Ramos (cell line): ENCODE data around the gene STN1.

Experiments
- in situ Hi-C: fragments of 300-500 bp; cut with MboI; formaldehyde crosslinking; loops from one replicate; pipeline ENCODE4 v1.14.3; 2022; ENCODE audit warnings: low sequenced_read_pairs; ENCODE audit not compliant: unreplicated experiment

STN1 gene

GRCh38 chr10:103896225-103896624 lies 21.8 kb downstream of the STN1 start:
- in situ Hi-C loops, result no loop called here

GRCh38 chr10:103895411-103896186 lies 22.4 kb downstream of the STN1 start:
- in situ Hi-C loops, result no loop called here

- in situ Hi-C loops, result no loop called here
These were observed 23.5 kb downstream of the STN1 start for GRCh38 chr10:103894441-103894864.

GRCh38 chr10:103893817-103894216 lies 24.2 kb downstream of the STN1 start:
- in situ Hi-C loops, result no loop called here

- in situ Hi-C loops, result no loop called here
These were observed 25.8 kb downstream of the STN1 start for GRCh38 chr10:103892181-103892580.

GRCh38 chr10:103890688-103891087 lies 27.3 kb downstream of the STN1 start:
- in situ Hi-C loops, result no loop called here

GRCh38 chr10:103890194-103890658 lies 27.8 kb downstream of the STN1 start:
- in situ Hi-C loops, result no loop called here

- in situ Hi-C loops, result no loop called here
These were observed 28.8 kb downstream of the STN1 start for GRCh38 chr10:103889121-103889720.

GRCh38 chr10:103888113-103888841 lies 29.7 kb downstream of the STN1 start:
- in situ Hi-C loops, result no loop called here

GRCh38 chr10:103885617-103886016 lies 32.4 kb downstream of the STN1 start:
- in situ Hi-C loops, result no loop called here

- in situ Hi-C loops, result no loop called here
These were observed 33.3 kb downstream of the STN1 start for GRCh38 chr10:103884681-103885139.

GRCh38 chr10:103882285-103883007 lies 35.5 kb downstream of the STN1 start:
- in situ Hi-C loops, result no loop called here

- in situ Hi-C loops, result no loop called here
These were observed 36.3 kb downstream of the STN1 start for GRCh38 chr10:103881416-103882284.

- in situ Hi-C loops, result no loop called here
These were observed 38.2 kb downstream of the STN1 start for GRCh38 chr10:103879831-103880230.

GRCh38 chr10:103879409-103879808 lies 38.6 kb downstream of the STN1 start:
- in situ Hi-C loops, result no loop called here

- in situ Hi-C loops, result no loop called here
These were observed 40.1 kb downstream of the STN1 start for GRCh38 chr10:103877861-103878260.

GRCh38 chr10:103876155-103876554 lies 41.8 kb downstream of the STN1 start:
- in situ Hi-C loops, result no loop called here

- in situ Hi-C loops, result no loop called here
These were observed 43.3 kb downstream of the STN1 start for GRCh38 chr10:103874730-103875129.

GRCh38 chr10:103872137-103872931 lies 45.6 kb downstream of the STN1 start:
- in situ Hi-C loops, result no loop called here
